Activated CD4-positive, alpha-beta T cell treated with anti-CD3 and anti-CD28 coated beads, Interleukin-2, amount 10 ng/mL, durations not matched to agents 7 days and 5 days (primary cell): ENCODE measurements around the gene LNPK. TPM values are rescaled to one million over a fixed set of nuclear protein-coding genes. Genes with fewer than 3 reads are reported as not detected.
"Not testable (repeated sequence)": the region's sequence is repeated elsewhere in the genome, so short reads cannot be mapped to it uniquely, and the experiment has no call there.

ENCODE experiments used
- CTCF ChIA-PET: fragments of 350-600 bp; sonication (Branson Sonifier 250); formaldehyde crosslinking; loops from one replicate; lab custom pipeline; 2021; ENCODE audit warnings: antibody characterized with exemption; lab: Charles Lee
- POLR2A ChIA-PET: fragments of 350-600 bp; sonication (Branson Sonifier 250); formaldehyde crosslinking; loops from one replicate; lab custom pipeline; 2021; ENCODE audit warnings: antibody characterized with exemption; lab: Charles Lee
- DNase-seq: peaks from one replicate; pipeline ENCODE4 v3.0.0-alpha.2; 2020
- H3K27ac Mint-ChIP-seq: one replicate; pipeline ENCODE4 v1.8.0; 2021; ENCODE audit warnings: mild to moderate bottlenecking, moderate library complexity, mixed read lengths
- H3K27me3 Mint-ChIP-seq: one replicate; pipeline ENCODE4 v1.8.0; 2021; ENCODE audit warnings: mixed read lengths
- H3K36me3 Mint-ChIP-seq: one replicate; pipeline ENCODE4 v1.8.0; 2021; ENCODE audit warnings: low read depth, mixed read lengths
- H3K4me1 Mint-ChIP-seq: one replicate; pipeline ENCODE4 v1.8.0; 2021; ENCODE audit warnings: mixed read lengths
- H3K4me3 Mint-ChIP-seq: one replicate; pipeline ENCODE4 v1.8.0; 2021; ENCODE audit warnings: mild to moderate bottlenecking, moderate library complexity, mixed read lengths
- H3K9me3 Mint-ChIP-seq: one replicate; pipeline ENCODE4 v1.8.0; 2021; ENCODE audit warnings: mixed read lengths
- total RNA-seq, 2 experiments: library from RNA; stranded (reverse); gene quantifications; one replicate each; pipeline ENCODE4 v1.2.3, GENCODE V29; 2021

LNPK gene
- total RNA-seq, 2 experiments from 2014 or later = 35.1 to 35.7 TPM

DNA sequence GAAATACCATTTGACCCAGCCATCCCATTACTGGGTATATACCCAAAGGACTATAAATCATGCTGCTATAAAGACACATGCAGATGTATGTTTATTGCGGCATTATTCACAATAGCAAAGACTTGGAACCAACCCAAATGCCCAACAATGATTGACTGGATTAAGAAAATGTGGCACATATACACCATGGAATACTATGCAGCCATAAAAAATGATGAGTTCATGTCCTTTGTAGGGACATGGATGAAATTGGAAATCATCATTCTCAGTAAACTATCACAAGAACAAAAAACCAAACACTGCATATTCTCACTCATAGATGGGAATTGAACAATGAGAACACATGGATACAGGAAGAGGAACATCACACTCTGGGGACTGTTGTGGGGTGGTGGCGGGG is 38.9 kb downstream of the LNPK start:
- POLR2A ChIA-PET, CTCF ChIA-PET, H3K27ac Mint-ChIP-seq, DNase-seq, H3K9me3 Mint-ChIP-seq, H3K27me3 Mint-ChIP-seq, H3K4me1 Mint-ChIP-seq, H3K4me3 Mint-ChIP-seq: not testable (repeated sequence)
- peaks cover 50% of the 10 kb centered on the region for H3K36me3 Mint-ChIP-seq

DNA sequence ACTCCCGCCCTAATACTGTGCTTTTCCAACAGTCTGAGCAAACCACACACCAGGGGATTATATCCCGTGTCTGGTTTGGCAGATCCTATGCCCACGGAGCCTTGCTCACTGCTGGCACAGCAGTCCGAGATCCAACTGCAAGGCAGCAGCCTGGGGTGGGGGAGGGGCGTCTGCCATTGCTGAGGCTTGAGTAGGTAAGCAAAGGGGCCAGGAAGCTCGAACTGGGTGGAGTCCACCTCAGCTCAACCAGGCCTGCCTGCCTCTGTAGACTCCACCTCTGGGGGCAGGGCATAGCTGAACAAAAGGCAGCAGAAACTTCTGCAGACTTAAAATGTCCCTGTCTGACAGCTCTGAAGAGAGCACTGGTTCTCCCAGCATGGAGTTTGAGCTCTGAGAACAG is 44.2 kb downstream of the LNPK start:
- no peak overlapping the region for H3K27ac Mint-ChIP-seq
- peaks cover 1% of the 10 kb centered on the region for H3K4me1 Mint-ChIP-seq
- CTCF ChIA-PET = no interaction called here
- H3K27me3 Mint-ChIP-seq = no peaks in the 10 kb centered on the region
- peaks cover 60% of the 10 kb centered on the region for H3K36me3 Mint-ChIP-seq
- POLR2A ChIA-PET = no interaction called here
- DNase-seq = no peak
- no peak overlapping the region for H3K4me3 Mint-ChIP-seq
- H3K9me3 Mint-ChIP-seq = peaks cover 6% of the 10 kb centered on the region

GRCh38 chr2:175955136-175955535 is 46.9 kb downstream of the LNPK start:
- H3K36me3 Mint-ChIP-seq = peaks cover 43% of the 10 kb centered on the region

GRCh38 chr2:175950512-175950911 is 51.6 kb downstream of the LNPK start:
- peaks cover 10% of the 10 kb centered on the region for H3K36me3 Mint-ChIP-seq
- POLR2A ChIA-PET = no interaction called here
- no peaks in the 10 kb centered on the region for H3K9me3 Mint-ChIP-seq
- CTCF ChIA-PET = no interaction called here
- no peaks in the 10 kb centered on the region for H3K27me3 Mint-ChIP-seq
- no peaks in the 10 kb centered on the region for H3K4me1 Mint-ChIP-seq
- H3K4me3 Mint-ChIP-seq = no peak overlapping the region
- no peak overlapping the region for H3K27ac Mint-ChIP-seq
- DNase-seq = no peak

More at GRCh38 chr2:175955136-175955535, 46.9 kb downstream of the LNPK start:
- POLR2A ChIA-PET = no interaction called here
- Mint-ChIP-seq H3K27me3 (no peaks in the 10 kb centered on the region), H3K27ac (no peak overlapping the region), H3K9me3 (no peaks in the 10 kb centered on the region), H3K4me3 (no peak overlapping the region), H3K4me1 (peaks cover 1% of the 10 kb centered on the region)
- no peak for DNase-seq
- CTCF ChIA-PET = interaction anchor here (1.4 kb wide), 1 partner anchor 22 kb away, joined by 3 read pairs; no protein-coding TSS in a partner anchor

DNA sequence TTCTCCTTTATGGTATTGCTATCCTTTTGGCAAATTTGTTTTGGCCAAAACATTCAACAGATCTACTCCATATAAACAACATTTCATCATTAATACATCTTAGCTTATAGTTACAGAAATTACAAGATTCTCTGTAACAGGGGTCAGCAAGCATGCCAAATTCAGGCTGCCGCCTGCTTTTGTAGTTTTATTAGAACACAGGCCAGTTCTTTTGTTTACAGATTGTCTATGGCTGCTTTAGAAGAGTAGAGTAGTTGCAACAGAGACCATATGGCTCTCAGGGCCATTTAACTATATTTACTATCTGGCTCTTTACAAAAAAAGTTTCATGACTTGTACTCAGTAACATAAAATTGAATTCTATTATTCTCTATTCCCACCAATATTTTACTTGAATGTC is 53.9 kb downstream of the LNPK start:
- DNase-seq = no peak
- Mint-ChIP-seq H3K27ac (no peak overlapping the region), H3K9me3 (no peaks in the 10 kb centered on the region), H3K4me3 (no peak overlapping the region), H3K4me1 (no peaks in the 10 kb centered on the region), H3K27me3 (no peaks in the 10 kb centered on the region), H3K36me3 (peaks cover 11% of the 10 kb centered on the region)
- ChIA-PET POLR2A (no interaction called here), CTCF (no interaction called here)

DNA sequence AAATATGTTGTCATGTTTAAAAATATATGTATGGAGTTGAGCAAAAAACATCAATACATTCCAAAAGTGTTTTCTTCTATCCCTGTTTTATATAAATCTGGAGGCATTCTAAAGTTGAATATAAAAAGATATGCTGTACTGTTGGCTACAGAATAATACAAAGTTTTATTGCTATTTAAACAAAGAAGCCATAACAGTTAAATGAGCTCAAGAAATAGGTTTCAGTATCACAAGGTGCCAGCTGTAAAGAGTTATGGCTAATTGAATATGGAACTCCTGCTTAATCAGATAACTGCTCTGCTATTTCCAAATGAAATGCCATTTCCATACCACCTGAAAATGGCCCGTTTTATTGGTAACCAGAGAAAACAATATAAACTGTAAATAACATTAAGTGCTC is 55.0 kb downstream of the LNPK start:
- no peaks in the 10 kb centered on the region for H3K9me3 Mint-ChIP-seq
- ChIA-PET POLR2A (no interaction called here), CTCF (no interaction called here)
- no peaks in the 10 kb centered on the region for H3K27me3 Mint-ChIP-seq
- no peak for DNase-seq
- peaks cover 4% of the 10 kb centered on the region for H3K36me3 Mint-ChIP-seq
- no peak overlapping the region for H3K27ac Mint-ChIP-seq
- H3K4me3 Mint-ChIP-seq = no peak overlapping the region
- H3K4me1 Mint-ChIP-seq = no peaks in the 10 kb centered on the region

GRCh38 chr2:175941699-175942098 is 60.4 kb downstream of the LNPK start:
- H3K4me3 Mint-ChIP-seq = no peak overlapping the region
- H3K27me3 Mint-ChIP-seq = no peaks in the 10 kb centered on the region
- H3K9me3 Mint-ChIP-seq = peaks cover 2% of the 10 kb centered on the region
- peaks cover 2% of the 10 kb centered on the region for H3K4me1 Mint-ChIP-seq
- H3K36me3 Mint-ChIP-seq = peaks cover 17% of the 10 kb centered on the region
- H3K27ac Mint-ChIP-seq = no peak overlapping the region
- ChIA-PET POLR2A (no interaction called here), CTCF (no interaction called here)
- no peak for DNase-seq

DNA sequence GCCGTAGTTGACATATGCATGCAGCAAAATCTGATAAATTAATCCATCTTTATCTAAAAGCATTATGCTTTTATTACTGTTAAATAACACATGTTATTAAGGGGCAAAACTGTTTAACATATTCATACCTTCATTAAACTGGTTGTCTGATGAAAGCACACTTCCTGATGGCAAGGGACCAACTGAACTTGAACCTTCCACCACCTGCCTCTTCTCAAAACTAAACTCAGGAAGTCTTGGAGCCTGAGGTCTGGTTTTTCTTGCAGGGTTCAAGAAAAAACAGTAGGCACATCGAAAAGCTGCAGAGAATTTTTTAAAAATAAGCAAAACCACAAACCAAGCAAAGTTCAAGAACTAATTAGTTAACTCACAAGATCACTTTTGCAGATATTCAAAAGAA is 64.9 kb downstream of the LNPK start:
- DNase-seq = no peak
- Mint-ChIP-seq H3K4me3 (no peak overlapping the region), H3K27ac (no peak overlapping the region), H3K9me3 (peaks cover 2% of the 10 kb centered on the region), H3K4me1 (peaks cover 4% of the 10 kb centered on the region), H3K36me3 (peaks cover 28% of the 10 kb centered on the region), H3K27me3 (no peaks in the 10 kb centered on the region)
- ChIA-PET POLR2A (no interaction called here), CTCF (no interaction called here)

GRCh38 chr2:175935289-175936181 is 66.5 kb downstream of the LNPK start:
- no peaks in the 10 kb centered on the region for H3K9me3 Mint-ChIP-seq
- no peak for DNase-seq
- H3K27me3 Mint-ChIP-seq = no peaks in the 10 kb centered on the region
- H3K36me3 Mint-ChIP-seq = peaks cover 25% of the 10 kb centered on the region
- POLR2A ChIA-PET = interaction anchor here (0.6 to 0.7 kb wide), 2 partner anchors 9 to 17 kb away, joined by 3 read pairs; no protein-coding TSS in a partner anchor
- no peak overlapping the region for H3K4me3 Mint-ChIP-seq
- H3K27ac Mint-ChIP-seq = no peak overlapping the region
- peaks cover 10% of the 10 kb centered on the region for H3K4me1 Mint-ChIP-seq
- CTCF ChIA-PET = no interaction called here

- no peak overlapping the region for H3K27ac Mint-ChIP-seq
- no peak overlapping the region for H3K4me3 Mint-ChIP-seq
- H3K36me3 Mint-ChIP-seq = peaks cover 21% of the 10 kb centered on the region
- ChIA-PET CTCF (no interaction called here), POLR2A (no interaction called here)
- DNase-seq = no peak
- H3K9me3 Mint-ChIP-seq = no peaks in the 10 kb centered on the region
- H3K27me3 Mint-ChIP-seq = no peaks in the 10 kb centered on the region
- H3K4me1 Mint-ChIP-seq = peaks cover 10% of the 10 kb centered on the region
Observed at GRCh38 chr2:175932675-175933074, 69.4 kb downstream of the LNPK start.

GRCh38 chr2:175931805-175932204 is 70.3 kb downstream of the LNPK start:
- no peak overlapping the region for H3K27ac Mint-ChIP-seq
- H3K9me3 Mint-ChIP-seq = no peaks in the 10 kb centered on the region
- peaks cover 8% of the 10 kb centered on the region for H3K4me1 Mint-ChIP-seq
- H3K27me3 Mint-ChIP-seq = no peaks in the 10 kb centered on the region
- peaks cover 16% of the 10 kb centered on the region for H3K36me3 Mint-ChIP-seq
- no peak overlapping the region for H3K4me3 Mint-ChIP-seq
- CTCF ChIA-PET = no interaction called here
- POLR2A ChIA-PET = no interaction called here
- DNase-seq = no peak

- H3K36me3 Mint-ChIP-seq = peaks cover 10% of the 10 kb centered on the region
- no peak for DNase-seq
- no peaks in the 10 kb centered on the region for H3K9me3 Mint-ChIP-seq
- H3K27me3 Mint-ChIP-seq = no peaks in the 10 kb centered on the region
- H3K4me3 Mint-ChIP-seq = no peak overlapping the region
- peaks cover 8% of the 10 kb centered on the region for H3K4me1 Mint-ChIP-seq
- ChIA-PET CTCF (no interaction called here), POLR2A (no interaction called here)
- no peak overlapping the region for H3K27ac Mint-ChIP-seq
Observed at GRCh38 chr2:175930504-175930903, 71.6 kb downstream of the LNPK start.

DNA sequence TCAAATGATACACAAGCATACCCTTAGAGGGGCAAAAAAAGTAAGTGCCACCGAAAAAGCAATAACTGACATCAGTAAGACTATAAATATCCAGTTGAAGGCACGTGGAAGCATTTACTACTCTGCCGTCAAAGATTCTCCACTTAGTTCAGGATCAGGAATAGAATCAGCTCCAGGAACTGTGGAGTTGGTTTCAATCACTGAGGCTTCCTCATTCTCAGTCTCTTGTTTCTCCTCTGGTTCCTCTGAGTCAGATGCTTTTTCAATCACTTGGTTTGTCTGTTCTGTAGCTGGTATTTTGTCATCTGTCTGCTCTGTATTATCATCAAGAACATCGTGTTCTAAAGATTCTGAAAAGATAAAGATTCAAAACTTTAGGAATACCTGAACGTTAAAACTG is 72.2 kb downstream of the LNPK start:
- peaks cover 8% of the 10 kb centered on the region for H3K4me1 Mint-ChIP-seq
- no peak overlapping the region for H3K27ac Mint-ChIP-seq
- ChIA-PET CTCF (no interaction called here), POLR2A (no interaction called here)
- H3K27me3 Mint-ChIP-seq = no peaks in the 10 kb centered on the region
- H3K9me3 Mint-ChIP-seq = no peaks in the 10 kb centered on the region
- peaks cover 6% of the 10 kb centered on the region for H3K36me3 Mint-ChIP-seq
- no peak for DNase-seq
- no peak overlapping the region for H3K4me3 Mint-ChIP-seq
